Measurements from ENCODE around the gene ITPK1.

The ITPK1 gene

DNA sequence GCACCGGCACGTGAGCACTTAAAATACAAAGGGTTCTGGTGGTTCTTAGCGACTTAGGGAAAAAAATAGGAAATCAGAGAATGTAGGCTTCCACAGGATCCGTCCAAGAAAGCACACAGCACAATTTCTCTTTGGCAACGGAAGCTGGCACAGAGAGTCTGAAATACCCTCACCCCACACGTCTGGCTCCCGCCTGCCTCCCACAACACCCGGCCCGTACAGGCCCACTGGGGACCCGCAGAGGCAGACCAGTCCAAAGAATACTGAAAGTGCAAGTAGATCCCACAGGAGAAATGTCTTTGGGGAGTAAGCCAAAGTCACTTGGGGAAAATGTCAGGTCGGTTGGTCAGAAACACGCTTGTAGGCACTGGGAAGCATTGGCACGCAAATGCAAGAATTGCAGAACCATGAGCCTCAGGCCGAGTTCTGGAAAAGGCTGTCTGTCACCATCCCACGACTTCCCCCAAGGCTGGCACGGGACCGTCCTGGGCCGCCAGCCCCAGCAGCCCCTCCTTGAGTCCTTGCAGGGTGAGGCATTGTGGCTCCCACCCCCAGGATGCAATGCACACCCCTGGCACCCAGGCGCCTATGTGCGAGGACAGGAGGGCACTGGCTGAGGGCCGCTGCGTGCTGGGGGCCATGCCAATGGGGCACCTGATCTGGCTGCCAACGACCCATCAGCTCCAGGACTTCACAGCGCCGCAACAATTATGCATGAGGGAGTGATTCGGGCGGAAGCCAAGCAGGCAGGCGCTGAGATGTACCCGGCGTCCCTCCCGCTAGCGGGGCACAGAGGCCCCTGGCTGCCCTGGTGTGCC lies 163.0 kb downstream of the ITPK1 start:
- Histone ChIP-seq H2AFZ (ENCODE audit: low read length) (no peak overlapping the region), H3K9me2 (replicated peaks; ENCODE audit: insufficient read depth, low read length) (no peaks in the 10 kb centered on the region), H3K36me3 (replicated peaks; ENCODE audit: insufficient read depth, low read length) (no peaks in the 10 kb centered on the region), H3F3A (ENCODE audit: insufficient read depth, low read length) (no peaks in the 10 kb centered on the region), H4K20me1 (ENCODE audit: insufficient read depth, low read length) (no peaks in the 10 kb centered on the region), H3K4me1 (ENCODE audit: low read length) (no peaks in the 10 kb centered on the region), H3K27me3 (replicated peaks; ENCODE audit: insufficient read depth, low read length) (no peaks in the 10 kb centered on the region), H3K9ac (ENCODE audit: low read length) (no peak overlapping the region), H3K4me3 (ENCODE audit: low read length) (no peak overlapping the region), H3K27ac (ENCODE audit: low read length) (no peak overlapping the region), H3K9me3 (replicated peaks; ENCODE audit: insufficient read depth, low read length) (no peaks in the 10 kb centered on the region), H3K79me2 (ENCODE audit: low read length) (no peaks in the 10 kb centered on the region), H3K4me2 (ENCODE audit: low read depth, low read length) (no peak overlapping the region)
- TF ChIP-seq EZH2phosphoT487 (IDR thresholded peaks at IDR 0.05; ENCODE audit: low read length) = no peak
- DNase-seq = no peak

- Histone ChIP-seq H3K9me3 (replicated peaks; ENCODE audit: insufficient read depth, low read length) (no peaks in the 10 kb centered on the region), H3K79me2 (ENCODE audit: low read length) (no peaks in the 10 kb centered on the region), H3K4me2 (ENCODE audit: low read depth, low read length) (no peak overlapping the region), H3K27ac (ENCODE audit: low read length) (no peak overlapping the region), H3K4me3 (ENCODE audit: low read length) (no peak overlapping the region), H3K36me3 (replicated peaks; ENCODE audit: insufficient read depth, low read length) (no peaks in the 10 kb centered on the region), H3K4me1 (ENCODE audit: low read length) (no peaks in the 10 kb centered on the region), H3K9me2 (replicated peaks; ENCODE audit: insufficient read depth, low read length) (no peaks in the 10 kb centered on the region), H3K9ac (ENCODE audit: low read length) (no peak overlapping the region), H2AFZ (ENCODE audit: low read length) (no peak overlapping the region), H3F3A (ENCODE audit: insufficient read depth, low read length) (no peaks in the 10 kb centered on the region), H3K27me3 (replicated peaks; ENCODE audit: insufficient read depth, low read length) (no peaks in the 10 kb centered on the region), H4K20me1 (ENCODE audit: insufficient read depth, low read length) (no peaks in the 10 kb centered on the region)
- peak; percentile 41 for DNase-seq
- no peak for TF ChIP-seq EZH2 (optimal IDR thresholded peaks at IDR 0.05; ENCODE audit: low read depth, low read length)
- peak; percentile 75 for TF ChIP-seq CTCF (IDR thresholded peaks at IDR 0.05; ENCODE audit: low read length)
Measured at GRCh38 chr14:92951912-92952471, 163.7 kb downstream of the ITPK1 start.

- no peaks in the 10 kb centered on the region for H3K4me1 ChIP-seq (ENCODE audit: low read length)
- TF ChIP-seq EZH2phosphoT487 (IDR thresholded peaks at IDR 0.05; ENCODE audit: low read length) = no peak
- no peak for TF ChIP-seq EZH2 (optimal IDR thresholded peaks at IDR 0.05; ENCODE audit: low read depth, low read length)
- no peak for TF ChIP-seq CTCF (IDR thresholded peaks at IDR 0.05; ENCODE audit: low read length)
- H3K4me2 ChIP-seq (ENCODE audit: low read depth, low read length) = no peak overlapping the region
- no peaks in the 10 kb centered on the region for H3F3A ChIP-seq (ENCODE audit: insufficient read depth, low read length)
- no peaks in the 10 kb centered on the region for H3K27me3 ChIP-seq (replicated peaks; ENCODE audit: insufficient read depth, low read length)
- no peaks in the 10 kb centered on the region for H3K36me3 ChIP-seq (replicated peaks; ENCODE audit: insufficient read depth, low read length)
- H3K4me3 ChIP-seq (ENCODE audit: low read length) = no peak overlapping the region
- no peaks in the 10 kb centered on the region for H4K20me1 ChIP-seq (ENCODE audit: insufficient read depth, low read length)
- H3K9ac ChIP-seq (ENCODE audit: low read length) = no peak overlapping the region
- H3K9me3 ChIP-seq (replicated peaks; ENCODE audit: insufficient read depth, low read length) = no peaks in the 10 kb centered on the region
- H3K9me2 ChIP-seq (replicated peaks; ENCODE audit: insufficient read depth, low read length) = no peaks in the 10 kb centered on the region
- no peak overlapping the region for H3K27ac ChIP-seq (ENCODE audit: low read length)
- no peak for DNase-seq
- no peaks in the 10 kb centered on the region for H3K79me2 ChIP-seq (ENCODE audit: low read length)
- H2AFZ ChIP-seq (ENCODE audit: low read length) = no peak overlapping the region
Measured at GRCh38 chr14:92951261-92951660, 164.5 kb downstream of the ITPK1 start.

DNA sequence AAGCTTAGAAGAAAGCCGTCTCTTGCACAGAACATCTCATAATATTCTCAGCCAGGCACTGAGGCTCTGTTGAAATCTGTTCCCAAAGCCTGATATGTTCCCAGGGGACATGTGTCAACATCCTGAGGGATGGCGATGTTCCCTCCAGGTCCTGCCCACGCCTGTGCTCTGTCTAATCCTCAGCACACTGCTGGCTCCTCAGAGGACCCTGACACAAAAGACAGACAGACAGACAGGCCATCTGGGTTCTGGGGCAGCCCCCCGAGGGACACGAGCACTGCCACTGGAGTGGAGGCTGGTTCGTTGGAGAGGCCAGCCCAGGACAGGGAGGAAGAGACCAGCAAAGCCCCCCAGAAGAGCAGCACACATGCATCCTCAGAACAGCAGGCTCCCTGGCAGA lies 165.0 kb downstream of the ITPK1 start:
- Histone ChIP-seq H3K9ac (ENCODE audit: low read length) (no peak overlapping the region), H3K4me2 (ENCODE audit: low read depth, low read length) (no peak overlapping the region), H3K9me2 (replicated peaks; ENCODE audit: insufficient read depth, low read length) (no peaks in the 10 kb centered on the region), H3K4me3 (ENCODE audit: low read length) (no peak overlapping the region), H4K20me1 (ENCODE audit: insufficient read depth, low read length) (no peaks in the 10 kb centered on the region), H3K9me3 (replicated peaks; ENCODE audit: insufficient read depth, low read length) (no peaks in the 10 kb centered on the region), H3K4me1 (ENCODE audit: low read length) (no peaks in the 10 kb centered on the region), H2AFZ (ENCODE audit: low read length) (no peak overlapping the region), H3K27ac (ENCODE audit: low read length) (no peak overlapping the region), H3F3A (ENCODE audit: insufficient read depth, low read length) (no peaks in the 10 kb centered on the region), H3K36me3 (replicated peaks; ENCODE audit: insufficient read depth, low read length) (no peaks in the 10 kb centered on the region), H3K79me2 (ENCODE audit: low read length) (no peaks in the 10 kb centered on the region), H3K27me3 (replicated peaks; ENCODE audit: insufficient read depth, low read length) (no peaks in the 10 kb centered on the region)
- TF ChIP-seq EZH2phosphoT487 (IDR thresholded peaks at IDR 0.05; ENCODE audit: low read length) = no peak
- no peak for TF ChIP-seq CTCF (IDR thresholded peaks at IDR 0.05; ENCODE audit: low read length)
- TF ChIP-seq EZH2 (optimal IDR thresholded peaks at IDR 0.05; ENCODE audit: low read depth, low read length) = no peak
- DNase-seq = no peak
